NCI-H187 treated with DMSO at 0.1 percent for 48 hours (cell line): ENCODE results near the gene FGFR2.
"Not testable (repeated sequence)": the region's sequence is repeated elsewhere in the genome, so short reads cannot be mapped to it uniquely, and the experiment has no call there.

Experiments
- DNase-seq: peaks from one replicate; lab custom pipeline; 2025; lab: John Stamatoyannopoulos, UW

FGFR2 gene

DNA sequence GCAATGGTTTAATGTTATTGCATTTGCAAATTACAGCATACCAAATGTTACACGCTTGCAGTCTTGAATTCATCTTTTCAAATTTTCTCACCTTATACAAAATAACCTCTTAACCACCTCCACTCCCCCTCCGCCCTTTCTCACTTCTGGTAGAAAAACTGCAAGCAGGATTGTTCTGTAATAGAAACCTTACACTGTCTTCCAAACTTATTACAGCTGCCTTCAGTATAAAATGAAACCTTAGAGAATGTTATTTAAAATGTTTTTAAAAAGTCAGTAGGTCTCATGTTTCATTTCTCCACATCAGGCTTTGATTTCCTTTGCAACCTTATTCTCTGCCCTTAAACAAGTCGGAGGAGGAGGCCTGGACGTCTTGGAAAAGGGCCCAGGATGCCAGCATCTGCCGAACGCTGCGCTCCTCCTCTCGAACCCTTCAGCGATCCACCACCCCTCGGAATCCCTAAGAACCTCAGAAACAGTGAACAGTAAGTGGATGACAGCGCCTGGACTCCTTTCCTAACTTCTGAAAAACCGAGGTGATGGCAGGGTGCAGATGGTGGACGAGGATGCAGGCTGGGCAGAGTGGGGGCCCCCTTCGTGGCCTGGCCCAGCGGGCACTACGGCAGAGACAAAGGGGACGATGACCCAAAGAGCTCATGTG, 74.0 kb downstream of the FGFR2 start:
- DNase-seq = no peak

DNA sequence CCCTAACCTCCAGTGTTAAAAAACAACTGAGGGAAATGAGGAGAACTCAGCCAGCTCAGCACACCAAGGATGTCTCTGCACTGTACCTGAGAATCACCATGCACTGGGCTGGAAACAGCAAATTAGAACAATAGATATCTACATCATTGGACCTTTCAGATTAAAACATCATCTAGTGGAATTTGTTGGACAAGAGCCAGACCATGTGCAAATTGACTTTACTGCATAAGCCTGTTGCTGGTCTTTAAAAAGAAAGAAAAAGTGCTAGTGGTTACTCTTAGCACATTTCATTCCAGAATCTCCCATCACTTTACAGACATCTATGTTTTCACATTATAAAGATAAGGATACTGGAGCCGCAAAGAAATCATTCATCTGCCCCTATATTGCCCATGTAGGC, 75.4 kb downstream of the FGFR2 start:
- no peak for DNase-seq

DNA sequence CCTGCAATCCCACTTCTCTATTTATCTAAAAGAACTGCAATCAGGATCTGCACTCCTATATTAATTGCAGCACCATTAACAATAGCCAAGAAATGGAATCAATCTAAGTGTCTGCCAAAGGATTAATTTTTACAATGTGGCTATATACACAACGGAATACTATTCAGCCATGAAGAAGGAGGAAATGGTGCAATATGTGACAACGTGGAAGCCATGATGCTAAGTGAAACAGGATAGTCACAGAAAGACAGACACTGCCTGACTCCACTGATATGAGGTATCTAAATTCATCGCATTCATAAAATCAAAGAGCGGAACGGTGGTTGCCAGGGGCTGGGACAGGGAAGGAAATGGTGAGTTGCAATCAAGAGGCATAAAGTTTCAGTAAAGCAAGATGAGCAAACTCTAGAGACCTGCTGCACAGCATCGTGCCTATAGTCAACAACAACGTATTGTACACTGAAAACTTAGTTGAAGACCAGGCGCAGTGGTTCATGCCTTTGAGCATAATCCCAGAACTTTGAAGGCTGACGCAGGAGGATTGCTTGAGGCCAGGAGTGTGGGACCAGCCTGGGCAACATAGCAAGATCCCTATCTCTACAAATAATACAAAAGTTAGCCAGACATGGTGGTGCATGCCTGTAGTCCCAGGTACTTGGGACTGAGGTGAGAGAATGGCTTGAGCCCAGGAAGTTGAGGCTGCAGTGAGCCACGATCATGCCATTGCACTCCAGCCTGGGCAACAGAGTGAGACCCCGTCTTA, 76.3 kb downstream of the FGFR2 start:
- DNase-seq = no peak

DNA sequence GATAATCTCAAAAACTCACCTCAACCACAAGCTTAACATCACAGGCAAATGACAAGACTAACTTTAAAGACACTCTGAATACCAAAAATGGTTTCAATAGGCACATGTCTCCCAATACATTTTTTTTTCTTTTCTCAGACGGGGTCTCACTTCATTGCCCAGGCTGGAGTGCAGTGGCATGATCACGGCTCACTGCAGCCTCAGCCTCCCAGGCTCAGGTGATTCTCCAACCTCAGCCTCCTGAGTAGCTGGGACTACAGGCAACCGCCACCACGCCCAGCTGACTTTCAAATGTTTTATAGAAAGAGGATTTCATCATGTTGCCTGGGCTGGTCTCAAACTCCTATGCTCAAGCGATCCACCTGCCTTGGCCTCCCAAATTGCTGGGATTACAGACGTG, 77.7 kb downstream of the FGFR2 start:
- DNase-seq = not testable (repeated sequence)

DNA sequence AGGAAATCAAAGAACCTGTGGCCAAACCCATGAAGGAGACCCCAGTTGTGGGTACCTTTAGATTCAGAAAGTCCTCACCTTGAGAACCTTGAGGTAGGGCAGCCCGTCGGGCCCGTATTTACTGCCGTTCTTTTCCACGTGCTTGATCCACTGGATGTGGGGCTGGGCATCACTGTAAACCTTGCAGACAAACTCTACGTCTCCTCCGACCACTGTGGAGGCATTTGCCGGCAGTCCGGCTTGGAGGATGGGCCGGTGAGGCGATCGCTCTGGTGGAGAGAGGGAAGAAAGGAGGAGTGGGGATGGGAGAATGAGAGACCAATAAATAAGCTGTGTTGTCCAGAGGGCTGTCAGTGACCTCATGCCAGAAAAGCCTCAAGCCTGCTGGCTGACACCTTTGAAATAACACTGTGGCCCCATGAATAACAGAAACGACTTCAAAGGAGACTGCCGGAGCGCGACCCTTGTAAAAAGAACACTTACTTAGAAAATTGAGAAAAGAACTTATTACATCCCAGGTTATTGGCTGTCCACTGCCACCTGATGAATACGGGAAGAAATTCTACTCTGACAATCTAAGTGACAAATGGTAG, 78.2 kb downstream of the FGFR2 start:
- DNase-seq = no peak

DNA sequence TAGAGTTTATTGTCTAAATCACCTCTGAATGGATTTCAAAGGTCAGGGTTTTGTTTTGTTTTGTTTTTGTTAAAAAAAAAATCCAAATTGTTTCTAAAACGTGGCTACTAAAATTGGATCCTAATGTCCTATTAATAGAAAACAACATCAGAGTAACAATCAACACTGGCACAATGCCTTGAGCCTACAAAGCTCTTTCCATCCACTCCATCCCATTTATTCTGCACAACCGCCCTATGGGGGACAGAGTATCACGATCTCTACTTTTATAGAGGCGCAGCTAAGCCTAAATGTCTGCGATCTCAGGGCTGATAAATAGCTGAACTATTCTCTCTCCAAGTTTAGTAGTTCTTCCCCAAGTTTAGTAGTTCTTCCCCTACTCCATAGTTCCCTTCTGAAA, 78.8 kb downstream of the FGFR2 start:
- no peak for DNase-seq

DNA sequence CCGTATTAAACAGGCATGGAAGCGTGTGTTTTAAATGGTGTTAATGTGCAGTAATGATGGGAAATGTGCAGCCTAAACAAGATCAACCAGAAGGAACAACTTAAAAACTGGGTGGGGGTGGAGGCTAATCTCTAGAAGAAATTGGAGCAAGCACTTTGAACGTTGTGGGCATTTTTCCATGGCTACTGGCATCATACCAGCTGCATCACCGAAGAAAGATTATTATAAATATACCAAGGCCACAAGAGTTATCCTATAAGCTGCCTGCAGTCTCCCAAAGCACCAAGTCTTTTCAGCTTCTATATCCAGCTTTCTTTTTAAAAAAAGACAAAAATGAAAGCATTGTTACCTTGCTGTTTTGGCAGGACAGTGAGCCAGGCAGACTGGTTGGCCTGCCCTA, 79.9 kb downstream of the FGFR2 start:
- DNase-seq = no peak

DNA sequence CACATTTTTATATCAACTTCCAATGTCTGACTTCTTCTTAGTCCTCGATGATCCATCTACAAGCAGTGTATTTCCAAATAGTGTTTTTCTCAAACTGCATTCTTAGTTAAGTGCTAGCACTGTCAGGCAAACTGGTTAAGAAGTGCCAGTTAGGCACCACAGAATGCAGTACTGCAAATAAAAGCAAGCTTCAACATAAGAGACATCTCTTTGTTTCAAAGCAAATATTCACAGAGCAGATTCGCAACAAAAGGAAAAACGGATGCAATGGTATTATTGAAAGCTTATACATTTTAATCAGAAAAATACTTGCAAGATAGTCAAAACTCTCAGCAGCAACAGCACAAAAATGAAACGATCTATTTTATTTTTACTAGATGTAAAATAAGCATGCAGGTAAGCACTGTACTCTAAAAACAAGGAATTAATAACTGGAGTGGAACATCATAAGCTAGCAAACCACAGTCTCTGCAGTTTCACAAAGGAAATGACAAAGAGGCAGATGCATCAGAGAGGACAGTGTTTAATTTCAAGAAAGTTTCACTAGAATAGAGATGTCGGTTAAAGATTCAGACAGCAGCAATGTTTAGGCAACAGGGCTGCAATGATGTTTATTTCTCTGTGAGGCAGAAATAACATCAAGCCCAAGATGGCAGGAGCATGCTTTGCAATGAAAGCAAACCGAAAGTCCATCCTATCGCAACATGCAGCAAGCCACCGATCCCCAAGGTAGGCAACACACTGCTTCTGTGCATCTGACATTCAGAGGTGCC, 82.0 kb downstream of the FGFR2 start:
- no peak for DNase-seq

DNA sequence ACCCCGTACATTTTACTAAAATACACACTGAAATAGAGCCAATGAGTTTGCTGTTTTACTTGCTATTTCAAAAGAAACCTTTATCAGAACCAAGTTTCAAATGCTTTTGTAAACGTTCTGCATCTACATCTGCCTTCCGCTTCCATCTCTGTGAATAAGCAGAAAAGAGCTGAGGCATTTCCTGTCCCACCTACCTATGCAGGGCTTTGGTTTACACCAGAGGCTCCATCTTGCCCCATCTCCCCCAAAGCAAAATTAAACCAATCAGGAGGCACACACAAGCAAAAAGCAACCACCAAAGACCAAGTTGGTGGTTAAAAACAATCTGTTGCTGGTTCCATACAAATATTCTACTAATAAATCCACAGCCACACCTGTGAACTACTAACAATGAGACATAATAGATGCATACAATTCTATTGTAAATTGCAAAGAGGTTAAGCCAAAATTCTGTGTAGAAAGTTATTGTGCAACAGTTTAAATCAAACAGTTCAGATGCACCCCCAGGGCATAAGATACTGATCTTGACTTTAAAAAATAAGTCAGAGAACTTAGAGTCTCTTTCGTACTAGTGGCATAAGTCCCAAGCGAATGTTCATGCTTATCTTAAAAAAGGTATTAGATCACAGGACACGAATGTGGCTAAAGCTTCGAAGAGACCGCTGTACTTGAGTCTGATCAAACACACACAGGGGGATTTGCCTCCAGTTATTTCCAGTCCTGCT, 83.9 kb downstream of the FGFR2 start:
- DNase-seq = no peak

DNA sequence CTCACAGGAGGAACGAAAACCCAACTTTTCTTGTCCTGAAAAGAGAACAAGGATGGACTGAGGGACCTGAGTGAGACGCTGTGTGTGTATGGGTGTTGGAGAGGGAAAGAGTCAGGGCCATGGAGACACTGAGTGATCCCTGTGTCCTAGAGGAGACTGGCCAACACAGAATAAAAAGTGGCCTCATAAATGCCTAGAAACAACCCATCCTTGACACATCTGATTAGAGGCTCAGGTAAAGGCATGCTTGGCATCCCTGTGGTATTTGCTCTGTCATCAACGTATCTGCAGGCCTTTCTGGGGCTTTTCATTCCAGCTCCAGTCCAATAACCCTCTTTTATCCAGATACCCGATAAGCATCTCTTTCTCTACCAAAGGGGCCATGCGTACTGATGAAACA, 86.3 kb downstream of the FGFR2 start:
- no peak for DNase-seq

DNA sequence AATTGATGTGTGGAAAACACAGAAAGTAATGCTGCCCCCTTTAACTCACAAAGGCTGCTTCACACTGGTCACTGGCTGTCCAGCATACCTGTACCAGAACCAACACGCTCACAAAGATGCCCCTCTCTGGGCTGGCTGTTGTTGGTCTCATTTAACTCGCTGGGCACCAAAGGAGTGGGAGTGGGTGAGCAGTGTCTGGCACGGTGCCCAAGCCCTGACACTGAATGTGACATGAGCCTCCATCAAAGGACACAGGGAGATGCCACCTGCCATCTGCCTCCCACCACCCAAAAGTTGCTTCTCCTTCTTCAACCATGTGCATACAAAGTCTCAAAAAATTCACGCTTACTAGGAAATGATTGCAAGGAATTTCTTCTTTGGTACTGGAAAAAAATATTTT, 86.8 kb downstream of the FGFR2 start:
- DNase-seq = no peak

DNA sequence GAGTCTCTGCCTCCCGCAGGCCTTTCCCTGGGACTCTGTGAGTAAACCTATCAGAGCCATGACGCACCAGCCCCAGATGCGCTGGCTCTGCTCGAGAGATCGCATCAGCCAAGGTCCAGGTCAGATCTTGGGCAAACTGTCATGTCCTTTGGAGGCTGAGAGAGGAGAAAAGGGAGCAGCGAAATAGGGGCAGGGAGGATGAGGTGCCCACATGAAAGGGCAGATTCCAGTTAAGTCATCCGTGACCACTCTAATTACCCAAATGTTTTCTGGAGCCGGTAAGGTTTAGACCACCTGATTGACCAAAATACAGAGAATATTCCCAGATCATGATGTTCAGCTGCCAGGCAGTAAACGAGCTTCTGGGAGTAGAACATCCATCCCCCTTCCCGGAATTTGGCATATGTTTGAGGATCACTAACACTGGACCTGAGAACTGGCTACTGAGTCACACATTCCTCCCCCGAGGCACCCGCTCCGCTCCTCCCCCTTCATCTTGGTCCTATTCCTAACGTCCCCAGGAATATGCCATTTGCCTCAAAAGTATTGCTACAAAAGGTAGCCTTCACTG, 88.0 kb downstream of the FGFR2 start:
- no peak for DNase-seq

DNA sequence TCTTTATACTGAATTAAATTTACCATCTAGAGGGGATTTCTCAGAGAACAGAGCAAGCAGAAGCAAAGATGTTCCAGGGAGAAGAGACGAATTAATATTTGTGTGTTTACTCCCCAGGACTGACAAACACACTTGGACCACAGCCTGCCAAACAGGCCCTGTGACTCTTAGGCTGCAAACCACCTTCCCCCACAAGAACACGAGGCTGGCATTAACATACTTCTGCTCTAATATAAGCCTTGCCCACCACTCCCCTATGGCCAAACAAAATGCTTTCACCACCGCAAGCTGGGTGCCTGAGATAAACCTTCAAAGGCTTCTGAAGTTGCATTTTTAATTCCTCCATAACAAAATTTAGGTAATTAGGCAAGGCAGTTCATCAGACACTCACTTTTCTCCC, 88.4 kb downstream of the FGFR2 start:
- no peak for DNase-seq

DNA sequence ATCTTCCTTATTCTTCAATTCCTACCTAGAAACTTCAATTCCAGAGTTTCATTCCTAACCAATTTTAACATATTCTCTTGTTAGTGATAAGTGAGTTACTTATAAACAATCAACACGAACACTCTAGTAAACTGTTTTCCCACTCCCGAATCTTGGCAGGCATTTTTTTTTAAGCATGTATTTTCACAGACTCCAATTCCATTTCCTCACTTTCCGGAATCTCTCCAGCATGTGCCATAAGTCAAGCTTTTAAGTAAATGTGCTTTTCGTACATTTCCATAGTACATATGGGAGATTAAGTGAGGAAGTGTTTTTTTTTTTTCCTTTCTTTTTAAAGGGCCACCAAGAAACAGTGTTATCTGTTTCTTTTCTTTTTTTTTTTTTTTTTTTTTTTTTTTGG, 89.1 kb downstream of the FGFR2 start:
- DNase-seq = no peak

DNA sequence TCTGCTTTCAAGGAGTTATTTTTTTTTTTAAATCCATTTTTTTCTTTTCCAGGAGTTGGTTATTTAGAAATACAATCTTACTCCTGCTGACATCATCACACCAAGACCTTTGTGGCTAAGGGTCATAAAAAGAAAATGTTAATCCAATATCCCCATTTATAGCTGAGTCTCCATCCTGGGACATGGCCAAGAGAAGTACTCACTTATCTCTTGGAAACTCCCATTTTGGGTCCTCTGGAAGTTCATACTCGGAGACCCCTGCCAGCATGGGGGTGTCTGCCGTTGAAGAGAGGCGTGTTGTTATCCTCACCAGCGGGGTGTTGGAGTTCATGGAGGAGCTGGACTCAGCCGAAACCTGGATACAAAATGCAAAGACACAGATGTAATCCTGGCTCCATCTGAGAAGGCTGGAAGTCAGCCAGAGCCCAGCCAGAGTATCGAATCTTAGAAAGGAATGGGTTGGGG, 94.6 kb downstream of the FGFR2 start:
- DNase-seq = no peak

DNA sequence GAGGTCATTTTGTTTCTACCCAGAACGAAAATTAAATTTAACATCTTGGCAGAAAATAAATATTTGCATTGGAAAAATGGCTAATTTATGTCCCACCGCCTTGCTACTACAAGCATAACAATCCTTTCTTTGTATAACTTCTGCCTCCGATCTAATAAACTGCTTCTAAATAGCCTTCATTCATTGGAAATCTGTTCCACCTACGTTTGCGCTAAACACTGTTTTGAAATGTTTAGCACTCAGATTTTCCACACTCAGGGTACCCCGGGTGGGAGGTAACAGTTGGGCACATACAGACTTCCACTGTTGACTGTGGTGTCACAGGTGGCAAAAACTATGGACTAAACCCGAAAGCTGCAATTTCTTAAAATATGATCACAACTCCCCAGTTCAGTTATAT, 96.4 kb downstream of the FGFR2 start:
- no peak for DNase-seq

DNA sequence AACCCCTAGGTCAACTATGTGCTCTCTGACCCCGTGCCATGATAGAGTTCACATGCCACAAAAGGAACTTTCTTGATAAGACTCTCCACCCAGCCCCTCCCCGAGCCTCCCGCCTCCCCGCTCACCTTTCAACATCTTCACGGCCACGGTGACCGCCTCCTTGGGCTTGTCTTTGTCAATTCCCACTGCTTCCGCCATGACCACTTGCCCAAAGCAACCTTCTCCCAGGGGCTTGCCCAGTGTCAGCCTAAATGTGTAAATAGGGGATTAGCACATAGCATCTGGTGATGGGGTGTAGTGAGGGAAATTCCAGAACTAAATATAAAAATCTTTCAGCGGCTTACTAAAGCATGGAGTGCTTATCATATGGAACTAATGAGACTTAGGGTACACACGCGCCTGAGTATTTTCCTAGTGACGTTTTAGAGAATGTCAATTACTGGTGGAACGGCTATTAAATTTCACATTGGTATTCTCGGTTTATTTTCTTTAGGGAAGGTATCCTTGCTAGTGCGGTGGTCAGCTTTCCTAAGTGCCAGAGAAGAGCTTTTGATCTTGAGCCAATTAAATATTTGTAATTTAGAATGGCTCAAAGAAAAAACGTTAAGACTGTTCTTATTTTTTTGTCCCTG, 97.4 kb downstream of the FGFR2 start:
- no peak for DNase-seq

DNA sequence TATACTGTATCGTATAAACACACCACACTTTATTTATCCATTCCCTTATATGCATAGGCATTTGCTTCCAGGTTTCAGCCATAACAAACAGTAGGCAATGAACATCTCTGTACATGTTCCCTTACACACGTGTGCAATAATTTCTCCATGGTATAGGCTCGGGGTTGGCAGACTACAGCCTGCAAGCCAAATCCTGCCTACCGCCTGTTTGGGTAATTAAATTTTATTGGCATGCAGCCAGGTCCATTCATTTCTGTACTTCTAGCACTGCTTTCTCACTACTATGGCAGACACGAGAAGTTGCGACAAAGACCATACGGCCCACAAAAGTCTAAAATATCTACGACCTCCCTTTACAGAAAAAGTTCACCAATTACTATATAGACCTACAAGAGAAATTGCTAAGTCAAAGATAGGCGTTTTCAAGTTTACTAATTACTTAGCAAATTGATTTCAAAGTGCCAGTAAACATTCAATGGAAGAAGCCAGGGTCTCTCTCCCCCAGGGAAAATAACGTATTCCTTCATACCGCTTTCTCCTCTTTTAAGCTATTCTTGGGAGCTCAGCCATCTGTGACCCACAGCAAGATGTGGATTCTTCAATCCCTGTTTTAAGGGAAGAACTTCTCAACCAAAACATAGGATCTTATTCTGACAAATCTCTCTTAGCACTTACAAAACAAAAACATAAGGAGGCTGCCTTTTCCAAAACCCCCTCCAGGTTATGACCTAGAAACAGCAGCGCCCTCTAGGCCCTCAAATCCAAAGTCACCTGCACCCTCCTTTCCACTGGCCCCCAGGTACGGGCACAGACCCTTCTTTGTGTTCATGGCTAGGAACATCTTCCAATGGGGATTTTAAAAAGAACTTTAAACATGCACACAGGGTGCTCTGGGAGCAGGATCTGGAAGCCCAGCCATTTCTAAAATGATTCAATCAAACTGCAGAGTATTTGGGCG, 100.5 kb downstream of the FGFR2 start:
- no peak for DNase-seq

DNA sequence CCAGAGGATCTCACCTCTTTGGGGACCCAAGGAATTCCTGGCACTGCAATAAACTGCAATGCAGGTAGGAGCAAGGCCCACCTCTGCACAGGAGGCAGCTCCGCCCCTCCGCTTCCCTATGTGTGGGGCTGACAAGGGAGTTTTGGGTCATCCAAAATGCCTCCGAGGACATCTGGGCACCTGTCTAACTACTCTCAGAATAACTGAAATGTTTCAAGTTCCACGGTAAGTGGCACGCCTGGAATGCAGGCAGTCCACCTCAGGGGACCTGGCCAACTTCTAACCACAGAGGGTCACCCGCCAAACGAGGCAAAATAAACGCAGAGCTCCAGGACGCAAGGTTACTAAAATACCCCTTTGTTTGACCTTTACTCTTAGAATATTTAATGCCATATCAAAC, 102.5 kb downstream of the FGFR2 start:
- DNase-seq = no peak

DNA sequence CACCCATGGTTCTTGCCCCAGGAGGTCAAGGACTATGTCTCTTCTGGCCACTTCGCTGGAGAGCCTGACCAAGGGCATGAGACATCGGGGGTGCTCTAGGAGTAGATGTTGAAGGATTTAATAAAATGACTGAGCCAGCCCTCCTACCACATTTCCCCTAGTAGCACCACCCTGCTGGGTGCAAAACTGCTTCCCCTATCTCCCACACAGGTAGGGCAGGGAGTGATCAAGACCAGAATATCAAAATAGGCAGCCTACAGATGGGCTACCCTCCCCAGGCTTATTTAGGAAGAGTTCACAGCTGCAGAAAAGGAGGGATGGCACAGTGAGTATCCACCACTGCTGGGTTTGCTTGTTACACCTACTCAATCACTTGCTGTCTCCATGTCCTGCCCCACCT, 103.9 kb downstream of the FGFR2 start:
- DNase-seq = no peak
